Keratinocyte (primary cell): ENCODE results near the gene NDEL1. TPM values are rescaled to one million over a fixed set of nuclear protein-coding genes. Genes with fewer than 3 reads are reported as not detected.

ENCODE experiments used
- DNase-seq: peaks from one replicate; pipeline ENCODE4 v3.0.0-alpha.2; 2011; ENCODE audit warnings: low read depth, missing footprints, low spot score
- FAIRE-seq: peaks from 2 replicates; lab custom pipeline; 2011; peaks lifted over from hg19 to GRCh38; lab: Jason Lieb, UNC
- H2AFZ ChIP-seq: 2 replicates; pipeline ENCODE4 v1.6.0; 2012; ENCODE audit warnings: low read length, control low read depth, inconsistent platforms; ENCODE audit not compliant: control insufficient read depth
- H3K27ac ChIP-seq: 2 replicates; pipeline ENCODE4 v1.5.1; 2011; ENCODE audit warnings: low read length; ENCODE audit not compliant: control insufficient read depth, insufficient read depth
- H3K27me3 ChIP-seq: 3 replicates; pipeline ENCODE4 v1.6.0; 2011; ENCODE audit warnings: low read length; ENCODE audit not compliant: control insufficient read depth, insufficient read depth; ENCODE audit errors: extremely low read depth
- H3K36me3 ChIP-seq, 2 experiments: 2 replicates in 1 of 2; 3 replicates in 1 of 2; pipeline ENCODE4 v1.5.1; 2011; ENCODE audit warnings: low read length in 2 of 2, mild to moderate bottlenecking in 1 of 2; ENCODE audit not compliant: control insufficient read depth in 2 of 2, insufficient read depth in 2 of 2; ENCODE audit errors: extremely low read depth in 1 of 2
- H3K4me1 ChIP-seq: 3 replicates; pipeline ENCODE4 v1.5.1; 2011; ENCODE audit warnings: low read length; ENCODE audit not compliant: control insufficient read depth, insufficient read depth; ENCODE audit errors: extremely low read depth
- H3K4me2 ChIP-seq: 3 replicates; pipeline ENCODE4 v1.6.0; 2011; ENCODE audit warnings: low read depth, low read length; ENCODE audit not compliant: control insufficient read depth, insufficient read depth; ENCODE audit errors: extremely low read depth
- H3K4me3 ChIP-seq, 3 experiments: fragments of 200-600 bp in 1 of 3; sonication (generic) in 1 of 3; 2 replicates in 2 of 3; 3 replicates in 1 of 3; pipeline ENCODE4 v1.5.1; 2011 to 2016; ENCODE audit warnings: low read length in 3 of 3, mild to moderate bottlenecking in 3 of 3, control low read depth in 2 of 3, inconsistent platforms in 1 of 3, low read depth in 1 of 3, mixed read lengths in 1 of 3, mixed run types in 1 of 3, moderate library complexity in 1 of 3; ENCODE audit not compliant: control insufficient read depth in 2 of 3, insufficient read depth in 2 of 3; ENCODE audit errors: extremely low read depth in 1 of 3
- H3K79me2 ChIP-seq: 2 replicates; pipeline ENCODE4 v1.6.0; 2012; ENCODE audit warnings: low read length; ENCODE audit not compliant: control insufficient read depth, insufficient read depth
- H3K9ac ChIP-seq: 3 replicates; pipeline ENCODE4 v1.6.0; 2011; ENCODE audit warnings: low read length; ENCODE audit not compliant: control insufficient read depth, insufficient read depth; ENCODE audit errors: extremely low read depth
- H3K9me1 ChIP-seq: 3 replicates; pipeline ENCODE4 v1.6.0; 2011; ENCODE audit warnings: low read length; ENCODE audit not compliant: control insufficient read depth, insufficient read depth; ENCODE audit errors: extremely low read depth
- H3K9me3 ChIP-seq: 2 replicates; pipeline ENCODE4 v1.5.1; 2012; ENCODE audit warnings: low read depth, low read length; ENCODE audit not compliant: control insufficient read depth
- H4K20me1 ChIP-seq: 3 replicates; pipeline ENCODE4 v1.6.0; 2011; ENCODE audit warnings: low read length; ENCODE audit not compliant: control insufficient read depth, insufficient read depth; ENCODE audit errors: extremely low read depth
- CTCF ChIP-seq, 3 experiments: IDR thresholded peaks in 1 of 3; conservative IDR thresholded peaks in 1 of 3; optimal IDR thresholded peaks in 1 of 3; 2 replicates in 2 of 3; 3 replicates in 1 of 3; pipeline versions ENCODE3 to v1.5.1; 2011; ENCODE audit warnings: low read length in 3 of 3, mild to moderate bottlenecking in 3 of 3, moderate library complexity in 2 of 3, control low read depth in 1 of 3, inconsistent platforms in 1 of 3; ENCODE audit not compliant: insufficient read depth in 2 of 3; ENCODE audit errors: extremely low read depth in 1 of 3
- EZH2 ChIP-seq: IDR thresholded peaks from one replicate; pipeline ENCODE4 v1.6.1; 2012; ENCODE audit warnings: inconsistent platforms, mild to moderate bottlenecking, low read length, moderate library complexity
- dilution Hi-C: fragments of 300-500 bp; cut with MboI; formaldehyde crosslinking; loops from one replicate; pipeline ENCODE4 v1.7.0; 2020; ENCODE audit warnings: low sequenced_read_pairs; ENCODE audit not compliant: extremely low pct_ligation_motif_present
- polyA plus RNA-seq, 5 experiments: library from polyadenylated mRNA; depleted of rRNA in 3 of 5; stranded (reverse) in 3 of 5; stranded (forward) in 1 of 5; unstranded in 1 of 5; fragments of >200 nt; gene quantifications; 1 replicate in 1 of 5; 2 replicates in 3 of 5; 3 replicates in 1 of 5; pipeline versions ENCODE4 v1.2.1 to v1.2.3, GENCODE V29; 2011 to 2012; ENCODE audit warnings: missing spikeins in 2 of 5, low read depth in 1 of 5, low replicate concordance in 1 of 5

Gene NDEL1
- polyA plus RNA-seq, 1 donor (not counting 4 experiments of a cell fraction or from before 2014, with no cell fraction given): 76.8 TPM

DNA sequence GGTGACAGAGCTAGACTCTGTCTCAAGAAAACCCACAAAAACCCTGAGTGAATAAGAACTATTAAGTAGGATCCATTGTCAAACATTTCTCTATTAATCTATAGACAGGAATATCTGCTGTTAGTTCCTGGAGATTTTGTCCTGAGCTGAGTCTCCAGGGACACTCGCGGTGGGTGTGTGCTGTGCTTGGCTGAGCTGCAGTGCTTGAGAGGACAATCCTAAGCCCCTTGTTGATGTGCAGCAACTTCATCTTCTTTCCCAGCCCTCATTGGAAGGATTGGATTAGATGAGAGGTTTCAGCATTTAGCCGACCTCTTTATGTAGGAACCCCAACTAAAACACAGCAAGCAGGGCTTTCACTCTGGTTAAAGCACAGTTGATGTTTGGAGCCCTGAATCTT lies 33.3 kb downstream of the NDEL1 start:
- Histone ChIP-seq H3K4me1 (peaks cover 23% of the 10 kb centered on the region), H3K4me2 (no peak overlapping the region), H3K4me3 (no peak overlapping the region), H3K9me3 (no peaks in the 10 kb centered on the region), H2AFZ (no peak overlapping the region), H3K27me3 (no peaks in the 10 kb centered on the region), H3K79me2 (peaks cover 39% of the 10 kb centered on the region), H3K27ac (no peak overlapping the region), H3K9me1 (peaks cover 3% of the 10 kb centered on the region), H4K20me1 (peaks cover 17% of the 10 kb centered on the region), H3K36me3 (peaks cover 36 to 38% of the 10 kb centered on the region in 2 experiments), H3K9ac (no peak overlapping the region)
- TF ChIP-seq EZH2: no peak
- no peak for TF ChIP-seq CTCF (optimal IDR thresholded peaks at IDR 0.05 in 1 of 3, IDR thresholded peaks at IDR 0.05 in 1 of 3, conservative IDR thresholded peaks at IDR 0.05 in 1 of 3; ENCODE audit: extremely low read depth in 1 of 3, insufficient read depth in 2 of 3, low read length in 3 of 3)
- dilution Hi-C loops: no loop called here
- DNase-seq (no peak), FAIRE-seq (no peak)

- H4K20me1 ChIP-seq: peaks cover 9% of the 10 kb centered on the region
Measured at GRCh38 chr17:8469964-8470363, 34.3 kb downstream of the NDEL1 start.

More at GRCh38 chr17:8469964-8470363, 34.3 kb downstream of the NDEL1 start:
- FAIRE-seq (no peak), DNase-seq (no peak)
- Histone ChIP-seq H3K36me3 (peaks cover 33 to 37% of the 10 kb centered on the region in 2 experiments), H3K79me2 (peaks cover 30% of the 10 kb centered on the region), H2AFZ (no peak overlapping the region), H3K9me1 (no peaks in the 10 kb centered on the region), H3K9ac (no peak overlapping the region), H3K4me3 (no peak overlapping the region), H3K4me2 (no peak overlapping the region), H3K9me3 (no peaks in the 10 kb centered on the region), H3K27me3 (no peaks in the 10 kb centered on the region), H3K27ac (no peak overlapping the region), H3K4me1 (peaks cover 13% of the 10 kb centered on the region)
- TF ChIP-seq CTCF (optimal IDR thresholded peaks at IDR 0.05 in 1 of 3, IDR thresholded peaks at IDR 0.05 in 1 of 3, conservative IDR thresholded peaks at IDR 0.05 in 1 of 3; ENCODE audit: extremely low read depth in 1 of 3, insufficient read depth in 2 of 3, low read length in 3 of 3) (no peak), EZH2 (no peak)
- dilution Hi-C loops: no loop called here
